Hepatocyte (in vitro differentiated cells): ENCODE measurements around the gene HSPA14. TPM values are rescaled to one million over a fixed set of nuclear protein-coding genes. Genes with fewer than 3 reads are reported as not detected.

Experiments used
- DNase-seq: peaks from one replicate; pipeline ENCODE4 v3.0.0-alpha.2; 2016; ENCODE audit warnings: low spot score
- H2AFZ ChIP-seq: fragments of 200-600 bp; sonication (generic); 2 replicates; pipeline ENCODE4 v1.6.0; 2016; ENCODE audit warnings: antibody characterized with exemption, mild to moderate bottlenecking
- H3K27ac ChIP-seq: fragments of 200-600 bp; sonication (generic); 2 replicates; pipeline ENCODE4 v1.5.1; 2016; ENCODE audit warnings: mild to moderate bottlenecking
- H3K27me3 ChIP-seq: fragments of 200-600 bp; sonication (generic); 2 replicates; pipeline ENCODE4 v1.6.1; 2016
- H3K36me3 ChIP-seq: fragments of 200-600 bp; sonication (generic); replicated peaks from 2 replicates; pipeline ENCODE4 v1.5.1; 2016; ENCODE audit warnings: low read depth; ENCODE audit not compliant: insufficient read depth
- H3K4me1 ChIP-seq: fragments of 200-600 bp; sonication (generic); 2 replicates; pipeline ENCODE4 v1.5.1; 2016; ENCODE audit warnings: mild to moderate bottlenecking, moderate library complexity; ENCODE audit not compliant: insufficient read depth
- H3K4me2 ChIP-seq: fragments of 200-600 bp; sonication (generic); 2 replicates; pipeline ENCODE4 v1.6.0; 2016
- H3K4me3 ChIP-seq: fragments of 200-600 bp; sonication (generic); 2 replicates; pipeline ENCODE4 v1.5.1; 2016; ENCODE audit warnings: mild to moderate bottlenecking
- H3K79me2 ChIP-seq: fragments of 200-600 bp; sonication (generic); 2 replicates; pipeline ENCODE4 v1.6.0; 2017; ENCODE audit warnings: mild to moderate bottlenecking
- H3K9me2 ChIP-seq: fragments of 200-600 bp; sonication (generic); replicated peaks from 2 replicates; pipeline ENCODE4 v1.6.0; 2017; ENCODE audit warnings: mild to moderate bottlenecking; ENCODE audit not compliant: insufficient read depth
- H3K9me3 ChIP-seq: fragments of 200-600 bp; sonication (generic); 2 replicates; pipeline ENCODE4 v1.5.1; 2016; ENCODE audit warnings: low read depth, mild to moderate bottlenecking
- H4K20me1 ChIP-seq: fragments of 200-600 bp; sonication (generic); 2 replicates; pipeline ENCODE4 v1.6.0; 2016; ENCODE audit warnings: mild to moderate bottlenecking; ENCODE audit not compliant: insufficient read depth, poor library complexity, severe bottlenecking
- EZH2 ChIP-seq: fragments of 200-600 bp; sonication (generic); IDR thresholded peaks from 2 replicates; pipeline ENCODE4 v1.6.1; 2016; ENCODE audit warnings: antibody characterized with exemption, mild to moderate bottlenecking, borderline replicate concordance
- EZH2phosphoT487 ChIP-seq: fragments of 200-600 bp; sonication (generic); IDR thresholded peaks from one replicate; pipeline ENCODE4 v1.6.1; 2018; ENCODE audit warnings: antibody characterized with exemption, mild to moderate bottlenecking, low read depth, moderate library complexity; ENCODE audit not compliant: unreplicated experiment, severe bottlenecking
- WGBS: methylation state at CpG from one replicate; pipeline ENCODE4 v1.1.6; 2016; ENCODE audit warnings: low lambda C conversion rate; ENCODE audit errors: missing lambda C conversion rate; 5-methylcytosine and 5-hydroxymethylcytosine counted together
- polyA plus RNA-seq: library from polyadenylated mRNA; unstranded; fragments of >200 nt; fragmentation: Nextera tagmentation; extraction: Ambion mirVana; gene quantifications from 2 replicates; pipeline ENCODE4 v1.2.1, GENCODE V29; 2016
- total RNA-seq: library from RNA; depleted of rRNA; stranded (reverse); fragments of >200 nt; gene quantifications from 2 replicates; pipeline ENCODE4 v1.2.3, GENCODE V29; 2014
- TF ChIP-seq, protein P1 (sequence below): fragments of 200-600 bp; sonication (generic); IDR thresholded peaks from 2 replicates; pipeline ENCODE4 v1.5.1; 2016; ENCODE audit warnings: antibody characterized with exemption, mild to moderate bottlenecking; ENCODE audit not compliant: poor library complexity

The HSPA14 gene
- total and polyA plus RNA-seq, 2 experiments from 2014 or later, result 9.9 to 20.2 TPM

DNA sequence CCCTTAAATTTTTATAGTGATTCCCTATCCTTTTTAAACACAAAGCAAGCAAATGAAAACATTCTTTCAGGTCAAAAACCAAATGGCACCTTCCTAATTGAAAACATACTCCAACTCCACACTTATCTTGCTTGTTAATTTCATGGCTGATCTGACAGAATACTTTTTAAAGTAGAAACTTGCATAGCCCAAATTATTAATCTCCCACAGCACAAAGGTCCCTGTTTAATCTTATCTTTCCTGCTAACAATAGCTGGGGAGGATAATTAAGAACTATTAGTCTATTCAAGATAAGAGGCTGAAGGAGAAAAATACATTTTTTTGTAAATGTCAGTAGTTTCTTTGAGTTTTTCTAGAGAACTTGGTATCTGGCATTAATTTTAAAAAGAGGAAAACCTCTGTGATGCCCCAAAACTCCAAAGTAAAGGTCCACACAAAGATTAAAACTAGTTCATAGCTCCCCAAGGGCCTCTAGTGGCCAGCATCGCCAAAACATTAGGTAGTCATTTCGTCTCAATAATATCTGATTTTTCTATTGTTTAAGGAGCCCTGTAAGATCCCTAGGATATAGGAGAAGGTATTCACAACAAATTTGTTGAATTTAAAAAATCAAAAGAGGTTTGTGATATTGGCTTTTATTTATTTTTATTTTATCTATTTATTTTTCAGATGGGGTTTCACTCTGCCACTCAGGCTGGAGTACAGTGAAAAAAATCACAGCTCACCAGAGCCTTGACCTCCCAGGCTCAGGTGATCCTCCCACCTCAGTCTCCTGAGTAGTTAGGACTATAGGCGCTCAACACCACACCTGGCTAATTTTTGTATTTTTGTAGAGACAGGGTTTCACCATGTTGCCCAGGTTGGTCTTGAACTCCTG, 15.0 kb upstream of the HSPA14 start:
- no peaks in the 10 kb centered on the region for H3K27me3 ChIP-seq
- H3K4me2 ChIP-seq, result no peak overlapping the region
- no peaks in the 10 kb centered on the region for H3K79me2 ChIP-seq
- H3K9me3 ChIP-seq, result no peaks in the 10 kb centered on the region
- no peak overlapping the region for H2AFZ ChIP-seq
- H3K4me1 ChIP-seq, result no peaks in the 10 kb centered on the region
- TF ChIP-seq EZH2phosphoT487, result no peak
- TF ChIP-seq EZH2, result no peak
- TF ChIP-seq, protein P1, sequence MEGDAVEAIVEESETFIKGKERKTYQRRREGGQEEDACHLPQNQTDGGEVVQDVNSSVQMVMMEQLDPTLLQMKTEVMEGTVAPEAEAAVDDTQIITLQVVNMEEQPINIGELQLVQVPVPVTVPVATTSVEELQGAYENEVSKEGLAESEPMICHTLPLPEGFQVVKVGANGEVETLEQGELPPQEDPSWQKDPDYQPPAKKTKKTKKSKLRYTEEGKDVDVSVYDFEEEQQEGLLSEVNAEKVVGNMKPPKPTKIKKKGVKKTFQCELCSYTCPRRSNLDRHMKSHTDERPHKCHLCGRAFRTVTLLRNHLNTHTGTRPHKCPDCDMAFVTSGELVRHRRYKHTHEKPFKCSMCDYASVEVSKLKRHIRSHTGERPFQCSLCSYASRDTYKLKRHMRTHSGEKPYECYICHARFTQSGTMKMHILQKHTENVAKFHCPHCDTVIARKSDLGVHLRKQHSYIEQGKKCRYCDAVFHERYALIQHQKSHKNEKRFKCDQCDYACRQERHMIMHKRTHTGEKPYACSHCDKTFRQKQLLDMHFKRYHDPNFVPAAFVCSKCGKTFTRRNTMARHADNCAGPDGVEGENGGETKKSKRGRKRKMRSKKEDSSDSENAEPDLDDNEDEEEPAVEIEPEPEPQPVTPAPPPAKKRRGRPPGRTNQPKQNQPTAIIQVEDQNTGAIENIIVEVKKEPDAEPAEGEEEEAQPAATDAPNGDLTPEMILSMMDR, result peak; percentile 64
- peak; percentile 47 for DNase-seq
- no peaks in the 10 kb centered on the region for H4K20me1 ChIP-seq
- H3K4me3 ChIP-seq, result no peak overlapping the region
- WGBS, result 40% methylated on average over 3 of the region's 3 CpGs
- no peaks in the 10 kb centered on the region for H3K36me3 ChIP-seq
- no peak overlapping the region for H3K27ac ChIP-seq
- no peaks in the 10 kb centered on the region for H3K9me2 ChIP-seq

DNA sequence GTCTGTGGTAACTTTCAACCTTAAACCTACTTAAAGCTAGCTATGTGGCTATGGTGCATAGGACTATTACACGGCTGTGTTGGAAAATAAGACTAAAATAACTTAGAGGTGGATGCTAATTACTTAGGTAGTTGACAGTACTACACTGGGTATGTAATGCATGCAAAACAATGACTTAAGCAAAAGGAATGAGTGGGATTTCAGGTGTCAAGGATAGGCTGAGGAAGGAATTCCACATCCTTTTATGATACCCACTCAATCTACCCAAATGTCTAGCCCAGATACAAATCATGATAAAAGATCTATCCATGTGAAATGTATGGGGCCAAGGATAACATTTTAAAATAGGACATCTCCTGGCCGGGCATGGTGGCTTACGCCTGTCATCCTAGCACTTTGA, 14.1 kb upstream of the HSPA14 start:
- WGBS, result 90% methylated on average over 3 of the region's 3 CpGs
- no peaks in the 10 kb centered on the region for H4K20me1 ChIP-seq
- no peaks in the 10 kb centered on the region for H3K79me2 ChIP-seq
- H3K9me2 ChIP-seq, result no peaks in the 10 kb centered on the region
- no peaks in the 10 kb centered on the region for H3K27me3 ChIP-seq
- H3K4me2 ChIP-seq, result no peak overlapping the region
- H3K36me3 ChIP-seq, result no peaks in the 10 kb centered on the region
- no peak overlapping the region for H3K27ac ChIP-seq
- no peak overlapping the region for H2AFZ ChIP-seq
- H3K4me1 ChIP-seq, result no peaks in the 10 kb centered on the region
- no peaks in the 10 kb centered on the region for H3K9me3 ChIP-seq
- no peak for TF ChIP-seq EZH2
- TF ChIP-seq EZH2phosphoT487, result no peak
- DNase-seq, result no peak
- no peak overlapping the region for H3K4me3 ChIP-seq

DNA sequence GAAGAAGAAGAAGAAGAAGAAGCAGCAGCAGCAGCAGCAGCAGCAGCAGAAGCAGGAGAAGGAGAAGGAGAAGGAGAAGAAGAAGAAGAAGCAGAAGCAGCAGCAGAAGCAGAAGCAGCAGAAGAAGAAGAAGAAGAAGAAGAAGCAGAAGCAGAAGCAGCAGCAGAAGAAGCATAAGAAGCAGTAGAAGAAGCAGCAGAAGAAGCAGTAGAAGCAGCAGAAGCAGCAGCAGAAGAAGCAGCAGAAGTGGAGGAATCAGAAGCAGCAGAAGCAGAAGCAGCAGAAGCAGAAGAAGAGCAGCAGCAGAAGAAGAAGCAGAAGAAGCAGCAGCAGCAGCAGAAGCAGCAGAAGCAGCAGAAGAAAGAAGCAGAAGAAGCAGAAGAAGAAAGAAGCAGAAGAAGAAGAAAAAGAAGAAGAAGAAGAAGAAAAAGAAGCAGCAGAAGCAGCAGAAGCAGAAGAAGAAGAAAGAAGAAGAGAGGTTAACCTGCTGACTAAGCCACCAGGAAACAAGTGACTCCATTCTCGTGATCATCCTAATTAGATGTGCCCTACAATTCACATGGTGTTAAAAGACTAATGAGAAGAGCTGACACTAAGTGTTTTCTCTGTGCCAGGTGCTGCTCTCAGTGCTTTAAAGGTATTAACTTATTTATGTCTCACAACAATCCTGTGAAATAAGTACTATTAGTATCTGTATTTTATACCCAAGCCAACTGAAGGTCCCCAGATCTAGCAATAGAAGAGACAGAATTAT, 11.9 kb upstream of the HSPA14 start:
- no peaks in the 10 kb centered on the region for H4K20me1 ChIP-seq
- 94% methylated on average over 1 of the region's 1 CpG for WGBS
- H3K27me3 ChIP-seq, result no peaks in the 10 kb centered on the region
- no peaks in the 10 kb centered on the region for H3K9me2 ChIP-seq
- no peak overlapping the region for H3K4me2 ChIP-seq
- TF ChIP-seq EZH2phosphoT487, result no peak
- TF ChIP-seq, protein P1, result no peak
- TF ChIP-seq EZH2, result no peak
- H3K79me2 ChIP-seq, result no peaks in the 10 kb centered on the region
- H3K4me1 ChIP-seq, result no peaks in the 10 kb centered on the region
- H3K9me3 ChIP-seq, result no peaks in the 10 kb centered on the region
- no peak for DNase-seq
- H3K27ac ChIP-seq, result no peak overlapping the region
- H3K36me3 ChIP-seq, result no peaks in the 10 kb centered on the region
- no peak overlapping the region for H2AFZ ChIP-seq
- H3K4me3 ChIP-seq, result no peak overlapping the region

DNA sequence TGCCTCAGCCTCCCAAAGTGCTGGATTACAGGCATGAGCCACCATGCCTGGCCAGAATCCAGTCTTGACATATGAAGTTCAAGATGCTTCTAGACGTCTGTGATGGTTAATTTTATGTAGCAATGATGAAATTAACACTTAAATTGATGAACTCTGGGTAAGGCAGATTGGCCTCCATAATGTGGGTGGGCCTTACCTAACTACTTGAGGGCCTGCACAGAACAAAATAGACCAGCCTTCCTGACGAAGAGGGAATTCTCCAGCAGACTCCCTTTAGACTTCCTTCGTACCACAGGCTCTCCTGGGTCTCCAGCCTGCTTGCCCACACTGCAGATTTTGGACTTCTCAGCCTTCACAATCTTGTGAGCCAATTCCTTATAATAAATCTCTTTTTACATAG, 5.0 kb upstream of the HSPA14 start:
- no peaks in the 10 kb centered on the region for H3K27me3 ChIP-seq
- no peak for DNase-seq
- H3K4me3 ChIP-seq, result no peak overlapping the region
- H3K36me3 ChIP-seq, result no peaks in the 10 kb centered on the region
- H2AFZ ChIP-seq, result no peak overlapping the region
- H3K4me1 ChIP-seq, result peaks cover 9% of the 10 kb centered on the region
- TF ChIP-seq EZH2 (no peak), EZH2phosphoT487 (no peak)
- TF ChIP-seq, protein P1, result no peak
- 94% methylated on average over 3 of the region's 3 CpGs for WGBS
- H3K9me2 ChIP-seq, result no peaks in the 10 kb centered on the region
- H3K79me2 ChIP-seq, result peaks cover 4% of the 10 kb centered on the region
- no peaks in the 10 kb centered on the region for H3K9me3 ChIP-seq
- no peaks in the 10 kb centered on the region for H4K20me1 ChIP-seq
- no peak overlapping the region for H3K27ac ChIP-seq
- H3K4me2 ChIP-seq, result no peak overlapping the region
